Measurements from ENCODE around the gene ZFPL1.

ZFPL1 gene

DNA sequence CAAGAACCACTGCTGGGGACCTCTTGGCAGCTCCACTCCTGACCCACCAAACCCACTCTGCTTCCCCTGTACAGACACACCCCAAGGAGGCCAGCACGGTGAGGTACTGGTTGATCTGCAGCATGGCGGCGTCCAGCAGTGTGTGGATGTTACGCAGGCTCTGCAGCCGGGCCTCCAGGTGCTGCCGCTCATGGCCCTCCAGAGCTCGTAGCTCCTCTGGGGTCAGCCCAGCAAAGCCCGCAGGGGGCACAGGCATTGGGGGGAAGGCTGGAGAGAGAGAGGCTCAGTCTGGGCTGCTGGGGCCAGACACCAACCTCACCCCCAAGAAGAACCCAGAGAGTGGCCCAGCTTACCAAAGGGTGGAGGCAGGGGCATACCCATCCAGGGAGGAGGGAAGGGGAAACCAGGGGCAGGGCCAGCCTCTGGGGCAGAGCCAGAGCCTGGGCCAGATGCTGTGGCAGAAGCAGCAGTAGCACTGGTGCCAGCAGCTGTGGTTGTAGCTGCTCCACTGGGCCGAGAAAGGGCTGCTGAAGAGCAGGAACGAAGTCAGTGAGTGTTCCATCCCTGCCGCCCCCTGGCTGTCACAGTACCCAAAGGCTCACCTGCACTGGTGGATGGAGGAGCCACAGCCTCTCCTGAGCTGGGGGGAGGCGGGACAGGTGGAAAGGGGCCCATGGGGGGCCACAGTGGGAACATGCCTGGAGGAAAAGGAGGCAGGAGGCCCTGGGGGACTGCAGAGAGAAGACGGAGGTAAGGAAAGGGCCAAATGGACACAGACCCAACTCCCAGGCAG, 45.8 kb downstream of the ZFPL1 start:
- DNase-seq (ENCODE audit: low read depth) = no peak

DNA sequence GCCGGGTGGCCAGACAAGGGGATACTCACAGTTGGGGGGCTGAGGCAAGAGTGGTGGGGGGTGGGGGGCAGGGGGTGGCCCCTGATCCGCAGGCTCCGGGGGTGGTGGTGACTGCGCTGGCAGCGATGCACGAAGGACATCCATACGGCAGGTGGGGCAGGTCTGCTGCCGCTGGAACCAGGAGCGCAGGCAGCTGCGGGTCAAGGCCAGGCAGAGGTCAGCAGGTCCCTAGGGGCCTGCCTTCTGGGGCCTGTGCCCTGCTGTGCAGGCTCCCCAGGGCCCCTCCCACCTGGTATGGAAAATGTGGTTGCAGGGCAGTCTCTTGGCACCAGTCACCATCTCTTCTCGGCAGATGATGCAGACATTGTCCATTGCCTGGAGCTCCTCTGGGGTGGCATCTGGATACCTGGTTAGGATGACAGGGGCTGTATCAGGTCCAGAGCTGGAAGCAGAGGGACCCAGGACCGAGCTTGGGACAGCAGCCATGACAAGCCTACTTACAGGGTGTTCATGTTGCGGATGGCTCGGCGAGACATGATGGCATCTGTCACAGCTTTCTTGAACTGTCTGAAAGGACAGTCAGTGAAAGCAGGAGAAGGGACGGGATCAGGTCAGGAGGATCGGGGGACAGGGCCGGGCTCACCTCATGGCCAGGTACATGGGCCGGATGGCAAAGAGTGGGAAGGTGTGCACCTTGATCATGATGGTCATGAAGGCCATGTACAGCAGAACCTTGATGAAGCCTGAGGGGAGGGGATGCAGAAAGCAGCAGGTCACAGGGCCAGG, 46.8 kb downstream of the ZFPL1 start:
- DNase-seq (ENCODE audit: low read depth) = no peak

- DNase-seq (ENCODE audit: low read depth) = no peak
These were observed 47.4 kb downstream of the ZFPL1 start for GRCh38 chr11:65131417-65131776.

DNA sequence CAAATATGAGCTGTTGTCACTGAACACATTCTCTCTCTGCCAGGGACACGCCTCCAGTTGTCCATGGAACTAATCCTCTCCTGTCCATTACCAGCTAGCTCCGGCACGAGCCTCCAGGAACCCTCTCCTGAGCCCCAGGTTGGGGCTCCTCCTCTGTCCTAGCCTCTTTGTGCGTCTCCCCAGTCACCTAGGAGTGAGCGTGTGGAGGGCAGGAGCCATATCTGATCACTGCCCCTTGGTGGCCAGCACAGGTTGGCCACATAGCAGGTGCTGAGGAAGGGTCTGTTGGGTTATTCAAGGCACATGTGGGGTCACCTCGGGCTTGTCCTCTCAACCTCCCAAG, 47.8 kb downstream of the ZFPL1 start:
- DNase-seq (ENCODE audit: low read depth) = no peak

DNA sequence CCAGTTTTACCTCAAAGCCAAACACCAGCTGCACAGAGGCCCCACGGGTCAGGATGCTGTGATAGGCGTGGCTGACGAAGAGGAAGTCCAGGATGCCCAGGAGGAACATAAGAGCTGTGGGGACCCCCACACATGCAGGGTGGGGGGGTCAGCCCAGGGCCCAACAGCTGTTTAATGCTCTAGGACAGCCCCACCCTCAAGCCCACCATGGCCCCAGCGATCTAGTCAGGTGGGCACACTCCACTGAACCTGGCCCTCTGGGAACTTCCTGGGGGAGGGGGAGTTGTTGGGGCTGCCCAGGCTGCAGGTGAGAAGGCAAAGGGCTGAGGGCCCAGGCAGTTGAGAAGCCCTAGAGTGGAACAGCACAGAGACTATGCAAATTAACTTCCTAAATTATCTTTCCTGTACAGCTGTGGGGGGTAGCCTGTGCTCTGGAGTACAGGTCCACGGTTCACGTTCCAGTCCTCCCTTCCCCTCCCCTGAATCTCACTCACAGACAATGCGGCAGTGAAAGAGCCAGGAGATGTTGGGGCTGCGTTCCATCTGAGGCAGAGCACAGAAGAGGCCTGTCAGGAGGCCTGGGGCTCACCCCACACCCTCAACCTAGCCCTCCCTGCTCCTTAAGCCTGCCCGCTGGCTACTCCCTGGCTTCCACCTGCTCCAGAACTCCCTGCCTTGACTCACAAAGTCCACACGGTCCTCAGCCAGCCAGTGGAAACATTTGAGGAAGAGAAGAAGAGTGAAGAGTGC, 48.4 kb downstream of the ZFPL1 start:
- no peak for DNase-seq (ENCODE audit: low read depth)

DNA sequence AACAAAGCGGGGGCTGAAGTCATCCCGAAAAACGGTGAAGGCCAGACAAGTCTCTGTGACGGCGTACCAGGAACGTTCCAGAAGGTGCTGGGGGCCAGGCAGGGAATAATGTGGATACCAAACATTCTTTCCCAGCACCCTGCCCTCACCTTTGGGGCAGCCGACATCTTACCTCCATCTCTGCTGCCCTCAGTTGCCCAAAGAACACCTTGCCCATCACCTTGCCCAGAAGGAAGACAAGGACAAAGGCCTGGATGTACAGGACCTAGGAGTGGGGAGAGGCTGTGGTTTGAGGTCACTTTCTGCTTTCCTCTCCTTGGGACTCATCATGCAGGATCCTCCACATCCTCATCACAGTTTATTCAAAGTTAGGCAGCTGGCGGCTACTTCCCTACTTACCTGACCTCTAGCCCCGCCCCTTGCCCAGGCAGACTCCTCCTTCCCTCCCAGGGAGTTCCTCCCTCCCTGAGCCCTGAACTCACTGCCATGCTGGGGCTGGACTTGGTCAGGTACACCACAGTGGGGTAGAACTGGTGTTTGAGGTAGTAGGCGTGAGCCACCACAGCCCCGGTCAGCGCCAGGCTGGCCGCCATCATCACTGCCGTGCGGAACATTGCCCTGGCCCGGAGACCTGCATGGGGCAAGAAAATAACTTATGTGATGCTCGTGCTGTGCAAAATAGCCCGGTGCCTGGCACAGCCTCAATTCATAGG, 49.1 kb downstream of the ZFPL1 start:
- no peak for DNase-seq (ENCODE audit: low read depth)

GRCh38 chr11:65133724-65134123, 49.7 kb downstream of the ZFPL1 start:
- no peak for DNase-seq (ENCODE audit: low read depth)

- DNase-seq (ENCODE audit: low read depth) = peak; percentile 87
These were observed 50.4 kb downstream of the ZFPL1 start, which contains the start of gene SYVN1 for GRCh38 chr11:65134240-65134951. Gene SYVN1 (minus strand): TSS chr11:65134519. CDS start chr11:65133601, 918 bp downstream.

- DNase-seq (ENCODE audit: low read depth) = peak; percentile 81
These were observed 51.1 kb downstream of the ZFPL1 start for GRCh38 chr11:65134952-65135632.

- no peak for DNase-seq (ENCODE audit: low read depth)
These were observed 51.7 kb downstream of the ZFPL1 start for GRCh38 chr11:65135633-65136145.

DNA sequence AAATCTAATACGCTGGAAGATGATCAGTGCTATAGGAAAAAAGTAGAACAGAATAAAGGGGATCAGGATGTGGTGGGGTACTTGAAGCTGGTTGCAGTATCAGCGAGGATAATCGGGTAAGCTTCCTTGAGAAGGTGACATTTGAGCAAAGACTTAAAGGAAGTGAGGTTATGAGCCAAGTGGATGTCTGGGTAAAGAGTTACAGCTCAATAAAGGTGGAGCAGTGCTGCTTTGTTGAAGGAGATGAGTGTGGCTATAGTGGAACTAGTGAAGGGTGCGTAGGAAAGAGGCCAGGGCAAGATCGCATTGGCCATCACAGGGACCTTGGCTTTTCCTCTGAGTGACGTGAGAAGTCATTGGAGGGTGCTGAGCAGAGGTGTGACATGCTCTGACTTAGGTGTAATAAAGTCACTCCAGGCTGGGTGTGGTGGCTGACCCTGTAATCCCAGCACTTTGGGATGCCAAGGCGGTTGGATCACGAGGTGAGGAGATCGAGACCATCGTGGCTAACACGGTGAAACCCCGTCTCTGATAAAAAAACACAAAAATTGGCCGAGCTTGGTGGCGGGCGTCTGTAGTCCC, 52.6 kb downstream of the ZFPL1 start:
- no peak for DNase-seq (ENCODE audit: low read depth)
